Measurements from ENCODE around the gene DBX1. TPM values are rescaled to one million over a fixed set of nuclear protein-coding genes. Genes with fewer than 3 reads are reported as not detected.
"Not testable (repeated sequence)": the region's sequence is repeated elsewhere in the genome, so short reads cannot be mapped to it uniquely, and the experiment has no call there.

The DBX1 gene
- polyA plus RNA-seq, 1 experiment = not detected

DNA sequence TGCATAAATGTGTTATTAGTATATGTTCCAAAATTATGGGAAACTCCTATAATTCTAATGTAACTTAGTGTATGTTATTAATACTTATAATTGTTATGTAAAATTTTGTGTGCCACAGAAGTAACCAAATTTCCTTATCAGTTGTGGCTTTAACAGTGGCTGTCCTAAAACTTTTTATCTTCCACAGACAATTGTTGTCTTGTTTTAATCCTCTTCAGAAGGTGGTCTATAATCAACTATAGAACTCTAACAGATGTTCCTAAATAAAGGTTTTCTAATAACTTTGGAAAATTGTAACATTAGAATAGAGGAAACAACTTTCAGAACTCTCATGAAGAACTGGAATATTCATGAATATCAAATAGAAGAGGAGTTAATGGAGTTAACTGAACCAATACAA, 44.4 kb upstream of the DBX1 start:
- POLR2A ChIA-PET = no interaction called here

DNA sequence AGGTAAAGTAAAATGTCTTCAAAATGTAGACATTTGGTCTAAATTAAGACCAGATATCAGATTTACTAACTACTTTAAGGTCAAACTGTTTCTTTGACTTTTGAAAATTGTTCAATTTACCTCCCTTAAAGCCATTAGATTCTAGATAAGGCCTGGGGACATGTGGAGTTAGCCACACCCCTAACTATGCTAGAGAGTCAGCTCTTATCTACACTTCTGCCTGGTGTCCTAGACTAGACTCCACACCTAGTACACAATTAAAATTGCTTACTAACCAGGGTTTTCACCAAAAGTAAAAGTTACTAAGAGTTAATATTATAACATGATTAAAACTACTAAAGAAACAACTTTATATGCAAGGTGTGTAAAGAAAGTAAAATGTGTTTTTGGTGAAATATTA, 43.6 kb upstream of the DBX1 start:
- TF ChIP-seq, protein P1, sequence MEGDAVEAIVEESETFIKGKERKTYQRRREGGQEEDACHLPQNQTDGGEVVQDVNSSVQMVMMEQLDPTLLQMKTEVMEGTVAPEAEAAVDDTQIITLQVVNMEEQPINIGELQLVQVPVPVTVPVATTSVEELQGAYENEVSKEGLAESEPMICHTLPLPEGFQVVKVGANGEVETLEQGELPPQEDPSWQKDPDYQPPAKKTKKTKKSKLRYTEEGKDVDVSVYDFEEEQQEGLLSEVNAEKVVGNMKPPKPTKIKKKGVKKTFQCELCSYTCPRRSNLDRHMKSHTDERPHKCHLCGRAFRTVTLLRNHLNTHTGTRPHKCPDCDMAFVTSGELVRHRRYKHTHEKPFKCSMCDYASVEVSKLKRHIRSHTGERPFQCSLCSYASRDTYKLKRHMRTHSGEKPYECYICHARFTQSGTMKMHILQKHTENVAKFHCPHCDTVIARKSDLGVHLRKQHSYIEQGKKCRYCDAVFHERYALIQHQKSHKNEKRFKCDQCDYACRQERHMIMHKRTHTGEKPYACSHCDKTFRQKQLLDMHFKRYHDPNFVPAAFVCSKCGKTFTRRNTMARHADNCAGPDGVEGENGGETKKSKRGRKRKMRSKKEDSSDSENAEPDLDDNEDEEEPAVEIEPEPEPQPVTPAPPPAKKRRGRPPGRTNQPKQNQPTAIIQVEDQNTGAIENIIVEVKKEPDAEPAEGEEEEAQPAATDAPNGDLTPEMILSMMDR (IDR thresholded peaks at IDR 0.05; ENCODE audit: insufficient read depth, low read depth, low read length) = no peak
- no peak for DNase-seq (ENCODE audit: low read depth)
- ChIA-PET POLR2A (no interaction called here), CTCF (no interaction called here)
- H3K36me3 ChIP-seq (ENCODE audit: control insufficient read depth, insufficient read depth, low read length) = no peaks in the 10 kb centered on the region
- peaks cover 16% of the 10 kb centered on the region for H3K27me3 ChIP-seq (ENCODE audit: control insufficient read depth, insufficient read depth, low read length)
- H3K4me3 ChIP-seq (ENCODE audit: low read depth, low read length) = no peak overlapping the region

More for the DNA sequence above, 44.4 kb upstream of the DBX1 start:
- TF ChIP-seq, protein P1 (IDR thresholded peaks at IDR 0.05; ENCODE audit: insufficient read depth, low read depth, low read length) = no peak
- DNase-seq (ENCODE audit: low read depth) = no peak
- CTCF ChIA-PET = no interaction called here
- H3K4me3 ChIP-seq (ENCODE audit: low read depth, low read length) = no peak overlapping the region
- peaks cover 17% of the 10 kb centered on the region for H3K27me3 ChIP-seq (ENCODE audit: control insufficient read depth, insufficient read depth, low read length)
- no peaks in the 10 kb centered on the region for H3K36me3 ChIP-seq (ENCODE audit: control insufficient read depth, insufficient read depth, low read length)

DNA sequence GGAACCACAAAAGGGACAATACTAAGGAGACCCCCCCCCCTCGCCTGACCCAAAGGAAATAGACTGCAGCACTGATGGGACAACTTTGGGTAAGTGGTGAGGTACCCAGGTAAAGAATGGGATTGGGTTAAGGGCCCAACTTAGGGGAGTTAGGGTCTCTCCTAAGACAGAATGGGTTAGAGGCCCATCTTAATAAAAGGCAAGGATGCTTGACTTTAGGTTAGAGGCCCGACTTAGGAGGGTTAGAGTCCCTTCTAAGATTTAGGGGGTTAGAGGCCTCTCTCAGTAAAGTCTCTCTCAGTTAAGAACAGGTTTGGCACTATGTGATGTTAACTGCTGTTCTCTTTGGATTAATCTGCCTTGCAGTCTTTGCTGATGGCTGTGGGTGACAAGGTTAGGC, 41.0 kb upstream of the DBX1 start:
- Histone ChIP-seq H3K4me3 (ENCODE audit: low read depth, low read length) (no peak overlapping the region), H3K27me3 (ENCODE audit: control insufficient read depth, insufficient read depth, low read length) (peaks cover 2% of the 10 kb centered on the region), H3K36me3 (ENCODE audit: control insufficient read depth, insufficient read depth, low read length) (no peaks in the 10 kb centered on the region)
- ChIA-PET POLR2A (no interaction called here), CTCF (no interaction called here)
- no peak for DNase-seq (ENCODE audit: low read depth)
- TF ChIP-seq, protein P1 (IDR thresholded peaks at IDR 0.05; ENCODE audit: insufficient read depth, low read depth, low read length) = no peak

- H3K27me3 ChIP-seq (ENCODE audit: control insufficient read depth, insufficient read depth, low read length); CTCF ChIA-PET; DNase-seq (ENCODE audit: low read depth); H3K36me3 ChIP-seq (ENCODE audit: control insufficient read depth, insufficient read depth, low read length); POLR2A ChIA-PET; H3K4me3 ChIP-seq (ENCODE audit: low read depth, low read length): not testable (repeated sequence)
These were observed 40.2 kb upstream of the DBX1 start for GRCh38 chr11:20200331-20200955.

DNA sequence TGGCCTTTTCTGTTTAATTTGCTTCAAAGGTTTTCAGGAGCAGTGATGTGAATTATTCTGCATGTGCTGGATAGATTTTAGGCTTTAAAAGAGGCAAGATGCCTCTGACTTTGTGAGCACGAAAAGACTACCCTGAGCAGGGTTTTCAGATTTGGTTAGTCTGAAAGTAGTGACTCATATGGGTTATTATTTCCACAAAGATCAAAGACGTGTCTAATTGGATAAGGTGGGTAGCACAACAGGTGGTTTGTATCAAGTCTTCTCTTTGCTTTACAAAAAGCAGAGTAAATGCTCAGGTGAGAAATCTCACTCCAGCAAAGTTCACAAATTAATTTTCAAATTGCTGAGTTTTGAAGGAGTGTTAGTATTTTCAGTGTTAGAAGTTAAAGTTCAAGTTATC, 37.6 kb upstream of the DBX1 start:
- CTCF ChIA-PET = no interaction called here
- TF ChIP-seq, protein P1 (IDR thresholded peaks at IDR 0.05; ENCODE audit: insufficient read depth, low read depth, low read length) = no peak
- no peaks in the 10 kb centered on the region for H3K36me3 ChIP-seq (ENCODE audit: control insufficient read depth, insufficient read depth, low read length)
- H3K27me3 ChIP-seq (ENCODE audit: control insufficient read depth, insufficient read depth, low read length) = peaks cover 4% of the 10 kb centered on the region
- POLR2A ChIA-PET = no interaction called here
- no peak overlapping the region for H3K4me3 ChIP-seq (ENCODE audit: low read depth, low read length)
- DNase-seq (ENCODE audit: low read depth) = no peak

DNA sequence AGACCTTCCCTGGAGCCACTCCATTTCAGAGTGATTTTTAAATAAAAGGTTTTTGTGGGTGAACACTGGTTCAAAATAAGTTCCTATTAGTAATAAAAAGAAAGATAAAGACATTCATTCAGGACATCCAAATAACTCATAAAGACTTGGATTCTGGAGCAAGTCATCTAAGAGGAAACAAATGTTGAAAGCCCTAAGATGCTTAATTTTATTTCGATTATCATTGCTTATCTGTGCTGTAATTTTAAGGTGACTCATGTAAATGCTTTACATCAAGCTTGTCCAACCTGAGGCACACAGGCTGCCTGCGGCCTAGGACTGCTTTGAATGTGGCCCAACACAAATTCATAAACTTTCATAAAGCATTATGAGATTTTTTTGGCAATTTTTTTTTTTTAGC, 34.2 kb upstream of the DBX1 start:
- no peaks in the 10 kb centered on the region for H3K36me3 ChIP-seq (ENCODE audit: control insufficient read depth, insufficient read depth, low read length)
- ChIA-PET CTCF (no interaction called here), POLR2A (no interaction called here)
- no peak overlapping the region for H3K4me3 ChIP-seq (ENCODE audit: low read depth, low read length)
- DNase-seq (ENCODE audit: low read depth) = no peak
- TF ChIP-seq, protein P1 (IDR thresholded peaks at IDR 0.05; ENCODE audit: insufficient read depth, low read depth, low read length) = no peak
- peaks cover 8% of the 10 kb centered on the region for H3K27me3 ChIP-seq (ENCODE audit: control insufficient read depth, insufficient read depth, low read length)
